Spleen (tissue), 7 donors: Measurements from ENCODE around the gene PAPPA2.

Experiments
- POLR2AphosphoS5 ChIP-seq, 3 donors: sonication (generic); formaldehyde crosslinking; IDR thresholded peaks; one replicate each; pipeline ENCODE4 v1.5.1; 2017; ENCODE audit warnings: antibody characterized with exemption in 3 of 3
- TF ChIP-seq, protein P1 (sequence below), 11 experiments: fragments of 200-600 bp in 7 of 11; fragments of 450-650 bp in 4 of 11; sonication (generic) in 4 of 11; IDR thresholded peaks in 8 of 11; conservative IDR thresholded peaks in 3 of 11; 1 replicate in 7 of 11; 2 replicates in 4 of 11; pipeline versions ENCODE4 v1.4.0 to v1.8.0; 2016 to 2021; ENCODE audit warnings: antibody characterized with exemption in 11 of 11, inconsistent platforms in 4 of 11, mild to moderate bottlenecking in 1 of 11
- donor health status: DM: no; HTN: no; CAD: no; lungs with moderate emphysema.
- donor health status: DM: no; HTN: no; CAD: no.
- donor health status: DM: no; HTN: no; CAD: no.

DNA sequence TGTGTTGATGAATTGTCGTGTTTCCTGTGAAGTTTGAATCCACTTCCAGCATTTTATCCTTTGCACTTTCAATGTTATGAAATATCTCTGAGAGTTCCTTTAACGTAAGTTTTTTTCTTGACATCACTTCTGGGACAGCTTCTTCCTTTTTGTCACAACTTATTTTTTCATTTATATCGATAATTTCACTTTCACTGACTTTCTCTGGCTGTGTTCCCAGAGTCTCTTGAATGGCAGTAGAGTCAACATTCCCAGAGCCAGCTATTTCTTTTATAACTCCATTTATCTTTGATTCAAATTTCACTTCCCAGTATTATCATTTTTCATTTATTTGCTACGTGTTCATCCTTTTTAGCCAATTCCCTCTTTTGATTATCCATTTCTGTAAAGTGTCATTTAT is 256.5 kb downstream of the PAPPA2 start:
- TF ChIP-seq, protein P1, sequence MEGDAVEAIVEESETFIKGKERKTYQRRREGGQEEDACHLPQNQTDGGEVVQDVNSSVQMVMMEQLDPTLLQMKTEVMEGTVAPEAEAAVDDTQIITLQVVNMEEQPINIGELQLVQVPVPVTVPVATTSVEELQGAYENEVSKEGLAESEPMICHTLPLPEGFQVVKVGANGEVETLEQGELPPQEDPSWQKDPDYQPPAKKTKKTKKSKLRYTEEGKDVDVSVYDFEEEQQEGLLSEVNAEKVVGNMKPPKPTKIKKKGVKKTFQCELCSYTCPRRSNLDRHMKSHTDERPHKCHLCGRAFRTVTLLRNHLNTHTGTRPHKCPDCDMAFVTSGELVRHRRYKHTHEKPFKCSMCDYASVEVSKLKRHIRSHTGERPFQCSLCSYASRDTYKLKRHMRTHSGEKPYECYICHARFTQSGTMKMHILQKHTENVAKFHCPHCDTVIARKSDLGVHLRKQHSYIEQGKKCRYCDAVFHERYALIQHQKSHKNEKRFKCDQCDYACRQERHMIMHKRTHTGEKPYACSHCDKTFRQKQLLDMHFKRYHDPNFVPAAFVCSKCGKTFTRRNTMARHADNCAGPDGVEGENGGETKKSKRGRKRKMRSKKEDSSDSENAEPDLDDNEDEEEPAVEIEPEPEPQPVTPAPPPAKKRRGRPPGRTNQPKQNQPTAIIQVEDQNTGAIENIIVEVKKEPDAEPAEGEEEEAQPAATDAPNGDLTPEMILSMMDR (IDR thresholded peaks at IDR 0.05 in 8 of 11, conservative IDR thresholded peaks at IDR 0.05 in 3 of 11), result no peak
- no peak for TF ChIP-seq POLR2AphosphoS5 (IDR thresholded peaks at IDR 0.05)
